GM03348 (cell line): ENCODE data around the gene ZDHHC17.

Source experiments
- DNase-seq: peaks from one replicate; pipeline ENCODE4 v3.0.0; 2012; ENCODE audit warnings: low spot score

ZDHHC17 gene

GRCh38 chr12:76878099-76878898 lies 114.4 kb downstream of the ZDHHC17 start:
- DNase-seq = peak; percentile 51

GRCh38 chr12:76878899-76879709 lies 115.2 kb downstream of the ZDHHC17 start, which contains the start of gene CSRP2:
TSS of gene CSRP2 (minus strand) at chr12:76879019. CDS start at chr12:76866260, 12,759 bp downstream.
- DNase-seq = peak; percentile 97

- no peak for DNase-seq
Observed at GRCh38 chr12:76879710-76880518, 116.0 kb downstream of the ZDHHC17 start.

GRCh38 chr12:76880519-76881023 lies 116.7 kb downstream of the ZDHHC17 start:
- no peak for DNase-seq

DNA sequence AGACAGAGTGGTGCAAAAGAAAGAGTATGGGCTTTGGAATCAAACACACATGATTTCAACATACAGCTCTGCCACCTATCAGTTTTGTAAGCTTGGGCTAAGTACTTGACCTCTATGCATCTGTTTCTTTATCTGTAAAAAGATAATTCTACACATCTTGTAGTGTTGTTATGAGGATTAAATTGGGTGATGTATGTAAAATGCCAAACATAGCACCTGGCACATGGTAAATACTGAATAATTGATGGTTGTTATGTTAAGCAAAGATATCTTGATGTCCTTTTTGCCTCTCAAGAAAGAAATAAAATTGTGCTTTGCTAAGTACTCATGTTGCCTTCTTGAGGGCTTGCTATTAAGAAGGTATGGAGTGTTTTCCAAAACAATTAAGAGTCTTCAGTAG lies 117.2 kb downstream of the ZDHHC17 start:
- no peak for DNase-seq

GRCh38 chr12:76882367-76882766 lies 118.5 kb downstream of the ZDHHC17 start:
- no peak for DNase-seq

- peak; percentile 69 for DNase-seq
Observed at GRCh38 chr12:76883151-76883550, 119.2 kb downstream of the ZDHHC17 start.

- no peak for DNase-seq
Observed at GRCh38 chr12:76883811-76884210, 119.9 kb downstream of the ZDHHC17 start.

DNA sequence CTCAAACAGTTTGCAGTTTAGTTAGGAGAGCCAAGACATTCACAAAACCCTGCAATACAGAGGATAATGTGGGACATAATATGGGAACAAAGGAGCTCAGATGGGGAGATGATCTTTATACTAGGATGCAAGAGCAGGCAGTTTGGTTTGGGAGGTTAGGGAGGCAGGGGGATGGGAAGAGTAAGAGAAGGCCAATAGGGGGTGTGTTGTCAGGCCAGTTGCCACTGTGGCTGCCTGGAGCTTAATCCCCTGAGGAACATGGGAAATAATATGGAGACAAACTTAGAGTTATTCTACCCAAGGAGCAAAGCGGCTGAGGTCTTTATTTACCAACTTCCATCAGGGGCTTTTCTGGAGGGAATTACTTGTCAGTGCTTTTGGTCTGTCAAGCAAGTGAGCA lies 124.9 kb downstream of the ZDHHC17 start:
- no peak for DNase-seq

- no peak for DNase-seq
Observed at GRCh38 chr12:76890151-76891143, 126.5 kb downstream of the ZDHHC17 start.

GRCh38 chr12:76891609-76892008 lies 127.7 kb downstream of the ZDHHC17 start:
- no peak for DNase-seq

DNA sequence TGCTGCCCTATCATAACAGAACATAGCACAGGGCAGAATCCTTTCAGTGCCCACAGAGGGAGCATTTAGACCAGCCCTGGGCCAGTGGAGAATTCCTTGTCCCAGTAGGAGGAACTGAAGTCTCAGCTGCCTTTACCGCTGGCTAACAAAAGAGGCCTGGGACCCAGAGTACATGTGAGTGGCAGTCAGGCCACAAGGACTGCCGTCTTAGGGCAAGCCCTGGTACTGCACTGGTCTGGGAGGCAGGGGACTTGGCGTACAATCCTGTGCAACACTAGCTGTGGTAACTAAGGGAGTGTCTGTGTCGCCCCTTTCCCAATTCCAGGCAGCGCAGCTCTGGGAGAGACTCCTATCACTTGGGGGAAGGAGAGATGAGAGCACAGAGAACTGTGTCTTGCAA lies 131.9 kb downstream of the ZDHHC17 start:
- DNase-seq = no peak

GRCh38 chr12:76896274-76896673 lies 132.4 kb downstream of the ZDHHC17 start:
- no peak for DNase-seq

- DNase-seq = peak; percentile 22
Observed at GRCh38 chr12:76898442-76898841, 134.5 kb downstream of the ZDHHC17 start.

DNA sequence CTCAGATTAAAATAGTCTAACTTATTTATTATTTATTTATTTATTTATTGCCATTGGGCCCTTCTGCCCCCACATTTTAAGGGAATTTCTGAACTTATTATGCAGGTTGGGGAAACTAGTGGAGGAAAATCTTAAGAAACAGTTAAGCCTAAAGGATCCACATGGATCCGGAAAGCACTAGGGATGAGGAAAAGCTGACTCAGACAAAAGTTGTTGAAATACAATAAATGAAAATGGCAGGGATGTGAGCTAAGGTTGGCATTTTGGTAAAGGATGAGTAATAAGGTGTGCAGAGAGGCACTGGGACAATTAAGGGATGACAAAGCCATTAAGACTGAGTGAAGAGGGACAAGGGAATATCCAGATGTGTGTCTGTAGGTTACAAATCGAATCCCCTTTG lies 135.6 kb downstream of the ZDHHC17 start:
- DNase-seq = no peak

GRCh38 chr12:76901628-76902380 lies 137.9 kb downstream of the ZDHHC17 start:
- no peak for DNase-seq
